Urinary bladder (tissue), 4 donors: ENCODE data around the gene NPY1R. TPM values are rescaled to one million over a fixed set of nuclear protein-coding genes. Genes with fewer than 3 reads are reported as not detected.

ENCODE experiments used
- DNase-seq: peaks from one replicate; pipeline ENCODE4 v3.0.0-alpha.2; 2015; ENCODE audit errors: extremely low spot score
- H3K27ac ChIP-seq: one replicate; pipeline ENCODE4 v1.5.1; 2013; ENCODE audit warnings: low read depth, mild to moderate bottlenecking, moderate library complexity
- H3K36me3 ChIP-seq: one replicate; pipeline ENCODE4 v1.6.1; 2013; ENCODE audit warnings: mild to moderate bottlenecking, moderate library complexity; ENCODE audit not compliant: insufficient read depth
- H3K4me1 ChIP-seq: one replicate; pipeline ENCODE4 v1.6.1; 2013; ENCODE audit warnings: mild to moderate bottlenecking, moderate library complexity; ENCODE audit not compliant: insufficient read depth
- H3K4me3 ChIP-seq: one replicate; pipeline ENCODE4 v1.5.1; 2013; ENCODE audit warnings: low read depth, low read length
- WGBS: extraction: QIAGEN DNeasy Blood & Tissue Kit; methylation state at CpG from one replicate; pipeline ENCODE4 v1.1.7; 2013; 5-methylcytosine and 5-hydroxymethylcytosine counted together
- polyA plus RNA-seq: library from polyadenylated mRNA; stranded (reverse); fragments of 200-250 nt; gene quantifications from one replicate; pipeline ENCODE4 v1.2.3, GENCODE V29; 2013
- total RNA-seq: library from RNA; depleted of rRNA; stranded (reverse); fragments of >200 nt; gene quantifications from one replicate; pipeline ENCODE4 v1.2.3, GENCODE V29; 2014
- donor health status: healthy with polysubstance abuse.
- donor health status: healthy.

The NPY1R gene
- total and polyA plus RNA-seq, 2 donors = 1.1 to 5.1 TPM

- 40% methylated on average over 16 of the region's 16 CpGs for whole genome bisulfite sequencing
- Histone ChIP-seq H3K4me3 (no peak overlapping the region), H3K27ac (no peak overlapping the region), H3K36me3 (no peaks in the 10 kb centered on the region), H3K4me1 (no peaks in the 10 kb centered on the region)
- DNase-seq = no peak
Measured at GRCh38 chr4:163330916-163331628, 1.3 kb downstream of the NPY1R start.

- no peak overlapping the region for H3K27ac ChIP-seq
- H3K4me1 ChIP-seq = no peaks in the 10 kb centered on the region
- DNase-seq = no peak
- 0% methylated on average over 1 of the region's 1 CpG for WGBS
- H3K36me3 ChIP-seq = no peaks in the 10 kb centered on the region
- no peak overlapping the region for H3K4me3 ChIP-seq
Measured at GRCh38 chr4:163317110-163317509, 15.3 kb downstream of the NPY1R start.

- no peak for DNase-seq
- no peak overlapping the region for H3K4me3 ChIP-seq
- no peaks in the 10 kb centered on the region for H3K4me1 ChIP-seq
- no peaks in the 10 kb centered on the region for H3K36me3 ChIP-seq
- WGBS = 75% methylated on average over 1 of the region's 1 CpG
- no peak overlapping the region for H3K27ac ChIP-seq
Measured at GRCh38 chr4:163309466-163309865, 22.9 kb downstream of the NPY1R start.

- no peak for DNase-seq
- Histone ChIP-seq H3K36me3 (no peaks in the 10 kb centered on the region), H3K4me1 (no peaks in the 10 kb centered on the region), H3K27ac (no peak overlapping the region), H3K4me3 (no peak overlapping the region)
- WGBS = 82% methylated on average over 2 of the region's 2 CpGs
Measured at GRCh38 chr4:163303069-163303468, 29.3 kb downstream of the NPY1R start.

GRCh38 chr4:163300445-163300844 is 32.0 kb downstream of the NPY1R start:
- Histone ChIP-seq H3K27ac (no peak overlapping the region), H3K4me3 (no peak overlapping the region), H3K36me3 (no peaks in the 10 kb centered on the region), H3K4me1 (no peaks in the 10 kb centered on the region)
- WGBS = 59% methylated on average over 3 of the region's 3 CpGs
- no peak for DNase-seq

- Histone ChIP-seq H3K4me3 (no peak overlapping the region), H3K27ac (no peak overlapping the region), H3K36me3 (no peaks in the 10 kb centered on the region), H3K4me1 (no peaks in the 10 kb centered on the region)
- whole genome bisulfite sequencing = 76% methylated on average over 3 of the region's 3 CpGs
- no peak for DNase-seq
Measured at GRCh38 chr4:163295138-163295537, 37.3 kb downstream of the NPY1R start.

- Histone ChIP-seq H3K4me1 (no peaks in the 10 kb centered on the region), H3K27ac (no peak overlapping the region), H3K36me3 (no peaks in the 10 kb centered on the region), H3K4me3 (no peak overlapping the region)
- DNase-seq = no peak
- 89% methylated on average over 5 of the region's 5 CpGs for WGBS
Measured at GRCh38 chr4:163284304-163284703, 48.1 kb downstream of the NPY1R start.

- Histone ChIP-seq H3K27ac (no peak overlapping the region), H3K36me3 (no peaks in the 10 kb centered on the region), H3K4me3 (no peak overlapping the region), H3K4me1 (no peaks in the 10 kb centered on the region)
- DNase-seq = no peak
- 50% methylated on average over 3 of the region's 3 CpGs for WGBS
Measured at GRCh38 chr4:163280703-163281519, 51.5 kb downstream of the NPY1R start.

- Histone ChIP-seq H3K36me3 (no peaks in the 10 kb centered on the region), H3K27ac (no peak overlapping the region), H3K4me3 (no peak overlapping the region), H3K4me1 (no peaks in the 10 kb centered on the region)
- WGBS = 85% methylated on average over 5 of the region's 5 CpGs
- DNase-seq = no peak
Measured at GRCh38 chr4:163279713-163280112, 52.7 kb downstream of the NPY1R start.

- Histone ChIP-seq H3K4me1 (no peaks in the 10 kb centered on the region), H3K27ac (no peak overlapping the region), H3K4me3 (no peak overlapping the region), H3K36me3 (no peaks in the 10 kb centered on the region)
- WGBS = 89% methylated on average over 3 of the region's 3 CpGs
- DNase-seq = no peak
Measured at GRCh38 chr4:163274861-163275260, 57.5 kb downstream of the NPY1R start.

Other genes with a start within 250 kb of the NPY1R start
- gene NAF1, start 165.7 kb downstream of the NPY1R start, total RNA-seq = 26.7 TPM
- 10.4 TPM for gene NAF1, start 165.7 kb downstream of the NPY1R start, polyA plus RNA-seq
- gene NPY5R, start 11.3 kb upstream of the NPY1R start, total RNA-seq = 0.53 TPM
- 0.11 TPM for gene NPY5R, start 11.3 kb upstream of the NPY1R start, polyA plus RNA-seq
- 0.11 TPM for gene TKTL2, start 141.2 kb upstream of the NPY1R start, total RNA-seq
- gene TKTL2, start 141.2 kb upstream of the NPY1R start, polyA plus RNA-seq = not detected
- 46.7 TPM for gene TMA16, start 162.1 kb upstream of the NPY1R start, total RNA-seq
- gene TMA16, start 162.1 kb upstream of the NPY1R start, polyA plus RNA-seq = 15.0 TPM